K562 (cell line): Measurements from ENCODE around the gene NRXN3. TPM values are rescaled to one million over a fixed set of nuclear protein-coding genes. Genes with fewer than 3 reads are reported as not detected.

Experiments used
- ATAC-seq: fragments of 200-7000 bp; cut with Tn5 transposase; 3 replicates; pipeline ENCODE4 v1.9.1; 2020; ENCODE audit warnings: moderate library complexity
- BruUV-seq: library from RNA; stranded (reverse); fragments of 400-500 nt; replicated peaks from 2 replicates; lab custom pipeline; 2021; lab: Mats Ljungman, UMichigan
- CTCF ChIA-PET: fragments of 300-600 bp; formaldehyde crosslinking; extraction: SDS; loops from one replicate; lab custom pipeline; 2021; ENCODE audit warnings: low intra/inter-chr PET ratio; lab: Yijun Ruan, JAX
- POLR2A ChIA-PET: fragments of 300-600, 350-650 bp; sonication (Branson Sonifier 250); formaldehyde crosslinking; extraction: SDS; loops from one replicate; lab custom pipeline; 2021; ENCODE audit warnings: antibody characterized with exemption, inconsistent platforms; lab: Yijun Ruan, JAX
- DNase-seq, 4 experiments: peaks; one replicate each; pipeline versions ENCODE4 v3.0.0 to v3.0.0-alpha.2; 2011 to 2018; ENCODE audit warnings: low spot score in 3 of 4, mixed read lengths in 3 of 4; ENCODE audit errors: extremely low read depth in 1 of 4
- FAIRE-seq: peaks from 2 replicates; lab custom pipeline; 2011; peaks lifted over from hg19 to GRCh38; lab: Jason Lieb, UNC
- H2AFZ ChIP-seq: 2 replicates; pipeline ENCODE4 v1.6.0; 2011; ENCODE audit warnings: low read depth, low read length, control low read depth, inconsistent platforms
- H3K27ac ChIP-seq: fragments of 200-600 bp; 3 replicates; pipeline ENCODE4 v1.8.0; 2011; ENCODE audit warnings: low read depth, mild to moderate bottlenecking, control low read depth, inconsistent platforms, low read length, moderate library complexity, mixed read lengths; ENCODE audit errors: extremely low read depth
- H3K27me3 ChIP-seq, 2 experiments: fragments of 300-600 bp in 1 of 2; 2 replicates in 1 of 2; 3 replicates in 1 of 2; pipeline versions ENCODE4 v1.6.0 to v1.8.0; 2011; ENCODE audit warnings: inconsistent platforms in 2 of 2, low read length in 2 of 2, mild to moderate bottlenecking in 1 of 2, mixed read lengths in 1 of 2, moderate library complexity in 1 of 2; ENCODE audit not compliant: control insufficient read depth in 2 of 2, insufficient read depth in 2 of 2
- H3K36me3 ChIP-seq: fragments of 300-600 bp; 3 replicates; pipeline ENCODE4 v1.8.0; 2011; ENCODE audit warnings: mild to moderate bottlenecking, low read length, inconsistent platforms; ENCODE audit not compliant: control insufficient read depth, insufficient read depth
- H3K4me1 ChIP-seq, 2 experiments: fragments of 200-600 bp in 1 of 2; replicated peaks in 1 of 2; 2 replicates in 1 of 2; 3 replicates in 1 of 2; pipeline versions ENCODE4 v1.5.1 to v1.8.0; 2011; ENCODE audit warnings: inconsistent platforms in 2 of 2, low read length in 2 of 2, mild to moderate bottlenecking in 1 of 2, mixed read lengths in 1 of 2, moderate library complexity in 1 of 2; ENCODE audit not compliant: control insufficient read depth in 2 of 2, insufficient read depth in 2 of 2
- H3K4me2 ChIP-seq: 2 replicates; pipeline ENCODE4 v1.6.1; 2011; ENCODE audit warnings: low read length, control low read depth, inconsistent platforms, mixed read lengths; ENCODE audit not compliant: insufficient read depth
- H3K4me3 ChIP-seq: fragments of 200-600 bp; sonication (generic), shearing (Covaris generic); 2 replicates; pipeline ENCODE4 v1.5.1; 2016; ENCODE audit warnings: control low read depth, inconsistent platforms
- H3K79me2 ChIP-seq: fragments of 200-600 bp; 3 replicates; pipeline ENCODE4 v1.8.0; 2011; ENCODE audit warnings: low read length, inconsistent platforms; ENCODE audit not compliant: control insufficient read depth, insufficient read depth
- H3K9ac ChIP-seq, 2 experiments: 2 replicates each; pipeline versions ENCODE4 v1.6.0 to v1.6.1; 2011; ENCODE audit warnings: low read depth in 2 of 2, low read length in 2 of 2, control low read depth in 1 of 2, inconsistent platforms in 1 of 2, mild to moderate bottlenecking in 1 of 2, mixed read lengths in 1 of 2; ENCODE audit not compliant: insufficient read depth in 1 of 2
- H3K9me1 ChIP-seq: one replicate; pipeline ENCODE4 v1.6.0; 2011; ENCODE audit warnings: inconsistent platforms, mild to moderate bottlenecking, low read length, moderate library complexity; ENCODE audit not compliant: control insufficient read depth, insufficient read depth
- H3K9me3 ChIP-seq: replicated peaks from 2 replicates; pipeline ENCODE4 v1.5.1; 2011; ENCODE audit warnings: low read depth, low read length, inconsistent platforms; ENCODE audit not compliant: control insufficient read depth, insufficient read depth
- H4K20me1 ChIP-seq: replicated peaks from 2 replicates; pipeline ENCODE4 v1.6.1; 2011; ENCODE audit warnings: low read length, inconsistent platforms, mixed read lengths; ENCODE audit not compliant: control insufficient read depth, insufficient read depth
- CREB1 ChIP-seq, 2 experiments: sonication (generic) in 1 of 2; formaldehyde crosslinking in 1 of 2; IDR thresholded peaks; 2 replicates each; pipeline versions ENCODE4 v1.6.1 to v1.8.0; 2012 to 2022; ENCODE audit warnings: inconsistent platforms in 1 of 2, mild to moderate bottlenecking in 1 of 2, missing genetic modification reagents in 1 of 2, moderate library complexity in 1 of 2
- FUS ChIP-seq: fragments of 200-400 bp; formaldehyde crosslinking; optimal IDR thresholded peaks from 2 replicates; pipeline ENCODE3; 2017; ENCODE audit warnings: low read depth, low read length
- NR2C2 ChIP-seq, 2 experiments: fragments of 200-800 bp in 1 of 2; sonication (Bioruptor generic) in 1 of 2; sonication (generic) in 1 of 2; formaldehyde crosslinking in 1 of 2; IDR thresholded peaks; 2 replicates each; pipeline versions ENCODE4 v1.6.1 to v1.8.0; 2016 to 2022; ENCODE audit warnings: mild to moderate bottlenecking in 1 of 2, missing compliant biosample characterization in 1 of 2, missing genetic modification characterization in 1 of 2, missing genetic modification reagents in 1 of 2
- PHF8 ChIP-seq: fragments of 200-600 bp; sonication (generic); IDR thresholded peaks from 2 replicates; pipeline ENCODE4 v1.6.1; 2012; ENCODE audit warnings: mixed run types, mild to moderate bottlenecking, inconsistent platforms, low read length, moderate library complexity, borderline replicate concordance
- SMAD1 ChIP-seq: fragments of 150-350 bp; IDR thresholded peaks from 2 replicates; pipeline ENCODE4 v1.6.1; 2014; ENCODE audit warnings: low read length, low read depth; ENCODE audit not compliant: partially characterized antibody
- ZNF551 ChIP-seq: fragments of 250-450 bp; sonication (Bioruptor Pico); IDR thresholded peaks from 2 replicates; pipeline ENCODE4 v1.5.0; 2021; ENCODE audit warnings: mild to moderate bottlenecking, moderate library complexity
- ZNF584 ChIP-seq: fragments of 200-800 bp; sonication (Bioruptor generic); IDR thresholded peaks from 2 replicates; pipeline ENCODE4 v1.6.1; 2016; ENCODE audit warnings: low read depth, mild to moderate bottlenecking, missing genetic modification characterization, missing compliant biosample characterization
- ZNF717 ChIP-seq: fragments of 250-450 bp; sonication (Bioruptor Pico); IDR thresholded peaks from 2 replicates; pipeline ENCODE4 v1.5.0; 2021
- WGBS: fragments of 100-300 bp; shearing (Covaris generic); methylation state at CpG from one replicate; pipeline ENCODE4 v1.1.6; 2016; ENCODE audit warnings: low coverage, mixed read lengths; ENCODE audit not compliant: insufficient coverage; ENCODE audit errors: missing lambda C conversion rate; 5-methylcytosine and 5-hydroxymethylcytosine counted together
- in situ Hi-C: fragments of 300-500 bp; cut with MboI; formaldehyde crosslinking; loops from 4 replicates; pipeline ENCODE4 v1.15.0; 2018; ENCODE audit warnings: inconsistent platforms, mixed read lengths
- intact Hi-C: fragments of 100-400 bp; cut with micrococcal nuclease; formaldehyde crosslinking; loops from 2 replicates; pipeline ENCODE4 v1.14.2; 2022
- polyA plus RNA-seq, 8 experiments: library from polyadenylated mRNA; depleted of rRNA in 4 of 8; stranded (reverse) in 5 of 8; unstranded in 3 of 8; fragments of >200 nt; fragmentation: Nextera tagmentation in 2 of 8; fragmentation: Illumina TruSeq in 1 of 8; extraction: Ambion mirVana in 2 of 8; extraction: Trizol in 1 of 8; gene quantifications; 2 replicates each; pipeline versions ENCODE4 v1.2.1 to v1.2.3, GENCODE V29; 2011 to 2014; ENCODE audit warnings: inconsistent platforms in 1 of 8, missing spikeins in 1 of 8
- total RNA-seq, 7 experiments: library from RNA; depleted of rRNA in 6 of 7; stranded (reverse); fragments of >200 nt in 6 of 7; fragmentation: Illumina TruSeq in 2 of 7; extraction: Trizol in 2 of 7; gene quantifications; 2 replicates each; pipeline versions ENCODE4 v1.2.1 to v1.2.3, GENCODE V29; 2011 to 2021; ENCODE audit warnings: low replicate concordance in 1 of 7
- TF ChIP-seq, protein P1 (sequence below): sonication (generic); formaldehyde crosslinking; IDR thresholded peaks from 2 replicates; pipeline ENCODE4 v1.8.0; 2022; ENCODE audit warnings: mild to moderate bottlenecking, missing genetic modification reagents
- TF ChIP-seq, protein P2 (sequence below): fragments of 250-450 bp; sonication (Bioruptor Pico); IDR thresholded peaks from 2 replicates; pipeline ENCODE4 v1.8.0; 2022; ENCODE audit warnings: moderate library complexity, mild to moderate bottlenecking, inconsistent platforms

NRXN3 gene
- total and polyA plus RNA-seq, 9 of the 15 experiments (the other 6 are each of a cell fraction or from before 2014, with no cell fraction given), result 0.09 TPM; not detected in 8

DNA sequence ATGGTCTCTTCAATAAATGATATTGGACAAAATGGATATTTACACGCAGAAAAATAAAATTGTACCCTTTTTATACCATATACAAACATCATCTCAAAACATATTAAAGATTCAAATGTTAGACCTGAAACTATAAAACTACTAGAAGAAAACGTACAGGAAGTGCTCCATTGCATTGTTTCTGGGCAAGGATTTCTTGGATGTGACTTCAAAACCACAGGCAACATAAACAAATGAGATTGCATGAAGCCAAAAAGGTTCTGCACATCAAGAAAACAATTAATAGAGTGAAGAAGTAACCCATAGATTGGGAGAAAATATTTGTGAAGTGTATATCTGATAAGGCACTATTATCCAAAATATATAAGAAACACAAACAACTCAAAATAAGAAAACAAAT, 812.4 kb downstream of the NRXN3 start:
- ChIA-PET CTCF (no interaction called here), POLR2A (no interaction called here)
- H3K27me3 ChIP-seq, result no peaks in the 10 kb centered on the region
- intact Hi-C loops, result no loop called here
- no peaks in the 10 kb centered on the region for H3K9me3 ChIP-seq
- no peak overlapping the region for H3K9ac ChIP-seq
- no peaks in the 10 kb centered on the region for H3K79me2 ChIP-seq
- no peak overlapping the region for H3K27ac ChIP-seq
- H3K9me1 ChIP-seq, result no peaks in the 10 kb centered on the region
- H3K36me3 ChIP-seq, result no peaks in the 10 kb centered on the region
- H3K4me3 ChIP-seq, result no peak overlapping the region
- 0% methylated on average over 2 of the region's 2 CpGs for WGBS
- no peaks in the 10 kb centered on the region for H3K4me1 ChIP-seq
- no peak for DNase-seq
- BruUV-seq, result no TSS peak
- no peak overlapping the region for H3K4me2 ChIP-seq
- in situ Hi-C loops, result no loop called here
- FAIRE-seq, result no peak
- TF ChIP-seq CREB1 (IDR thresholded peaks at IDR 0.05), result no peak
- TF ChIP-seq CREB1 (CRISPR knock-in tag; IDR thresholded peaks at IDR 0.05), result no peak
- TF ChIP-seq PHF8, result no peak
- no peak for TF ChIP-seq ZNF584
- H2AFZ ChIP-seq, result no peak overlapping the region
- no peak for ATAC-seq
- H4K20me1 ChIP-seq, result no peaks in the 10 kb centered on the region

DNA sequence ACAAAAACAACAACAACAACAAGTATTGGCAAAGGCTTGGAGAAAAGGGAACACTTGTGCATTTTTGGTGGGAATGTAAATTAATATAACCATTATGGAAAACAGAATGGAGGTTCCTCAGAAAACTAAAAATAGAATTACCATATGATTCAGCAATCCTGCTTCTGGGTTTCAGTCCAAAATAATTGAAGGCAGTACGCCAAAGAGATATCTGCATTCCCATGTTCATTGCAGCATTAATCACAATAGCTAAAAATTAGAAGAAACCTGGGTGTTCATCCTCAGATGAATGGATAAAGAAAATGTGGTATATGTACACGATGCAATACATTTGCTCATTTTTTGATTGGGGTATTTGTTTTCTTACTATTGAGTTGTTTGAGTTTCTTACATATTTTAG, 813.0 kb downstream of the NRXN3 start:
- H3K4me3 ChIP-seq, result no peak overlapping the region
- in situ Hi-C loops, result no loop called here
- no TSS peak for BruUV-seq
- no peak overlapping the region for H3K4me2 ChIP-seq
- H3K4me1 ChIP-seq, result no peaks in the 10 kb centered on the region
- H3K79me2 ChIP-seq, result no peaks in the 10 kb centered on the region
- DNase-seq (no peak), ATAC-seq (no peak), FAIRE-seq (no peak)
- ChIA-PET POLR2A (no interaction called here), CTCF (no interaction called here)
- H3K9me3 ChIP-seq, result no peaks in the 10 kb centered on the region
- no peak for TF ChIP-seq ZNF551 (CRISPR knock-in tag)
- TF ChIP-seq ZNF717 (CRISPR knock-in tag), result no peak
- TF ChIP-seq, protein P1, sequence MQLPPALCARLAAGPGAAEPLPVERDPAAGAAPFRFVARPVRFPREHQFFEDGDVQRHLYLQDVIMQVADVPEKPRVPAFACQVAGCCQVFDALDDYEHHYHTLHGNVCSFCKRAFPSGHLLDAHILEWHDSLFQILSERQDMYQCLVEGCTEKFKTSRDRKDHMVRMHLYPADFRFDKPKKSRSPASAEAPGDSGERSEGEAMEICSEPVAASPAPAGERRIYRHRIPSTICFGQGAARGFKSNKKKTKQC, result no peak
- no peak for TF ChIP-seq NR2C2 (CRISPR knock-in tag; IDR thresholded peaks at IDR 0.05)
- TF ChIP-seq NR2C2 (tag; IDR thresholded peaks at IDR 0.05), result no peak
- TF ChIP-seq SMAD1, result no peak
- no peak for TF ChIP-seq FUS
- TF ChIP-seq, protein P2, sequence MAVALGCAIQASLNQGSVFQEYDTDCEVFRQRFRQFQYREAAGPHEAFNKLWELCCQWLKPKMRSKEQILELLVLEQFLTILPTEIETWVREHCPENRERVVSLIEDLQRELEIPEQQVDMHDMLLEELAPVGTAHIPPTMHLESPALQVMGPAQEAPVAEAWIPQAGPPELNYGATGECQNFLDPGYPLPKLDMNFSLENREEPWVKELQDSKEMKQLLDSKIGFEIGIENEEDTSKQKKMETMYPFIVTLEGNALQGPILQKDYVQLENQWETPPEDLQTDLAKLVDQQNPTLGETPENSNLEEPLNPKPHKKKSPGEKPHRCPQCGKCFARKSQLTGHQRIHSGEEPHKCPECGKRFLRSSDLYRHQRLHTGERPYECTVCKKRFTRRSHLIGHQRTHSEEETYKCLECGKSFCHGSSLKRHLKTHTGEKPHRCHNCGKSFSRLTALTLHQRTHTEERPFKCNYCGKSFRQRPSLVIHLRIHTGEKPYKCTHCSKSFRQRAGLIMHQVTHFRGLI (CRISPR knock-in tag), result no peak
- H2AFZ ChIP-seq, result no peak overlapping the region
- H3K36me3 ChIP-seq, result no peaks in the 10 kb centered on the region
- H3K27ac ChIP-seq, result no peak overlapping the region
- no peaks in the 10 kb centered on the region for H3K27me3 ChIP-seq
- H3K9me1 ChIP-seq, result no peaks in the 10 kb centered on the region
- intact Hi-C loops, result no loop called here
- H3K9ac ChIP-seq, result no peak overlapping the region
- 0% methylated on average over 2 of the region's 2 CpGs for WGBS
- H4K20me1 ChIP-seq, result no peaks in the 10 kb centered on the region
